Cardiac fibroblast (primary cell): ENCODE data around the gene PCDHGB2.
A peak's percentile ranks its signal among the peaks of the same experiment; 100 is the strongest.
"Not testable (repeated sequence)": the region's sequence is repeated elsewhere in the genome, so short reads cannot be mapped to it uniquely, and the experiment has no call there.

Experiments used
- DNase-seq, 2 donors: peaks; one replicate each; pipeline versions ENCODE4 v3.0.0 to v3.0.0-alpha.2; 2010; ENCODE audit warnings: low read depth in 2 of 2
- H3K4me3 ChIP-seq, 2 donors: replicated peaks in 1 of 2; 1 replicate in 1 of 2; 2 replicates in 1 of 2; pipeline ENCODE4 v1.5.1; 2011; ENCODE audit warnings: low read depth in 2 of 2, low read length in 2 of 2, mild to moderate bottlenecking in 2 of 2, moderate library complexity in 1 of 2
- CTCF ChIP-seq: IDR thresholded peaks from one replicate; pipeline ENCODE4 v1.5.1; 2011; ENCODE audit warnings: low read depth, mild to moderate bottlenecking, low read length, inconsistent platforms

Gene PCDHGB2

DNA sequence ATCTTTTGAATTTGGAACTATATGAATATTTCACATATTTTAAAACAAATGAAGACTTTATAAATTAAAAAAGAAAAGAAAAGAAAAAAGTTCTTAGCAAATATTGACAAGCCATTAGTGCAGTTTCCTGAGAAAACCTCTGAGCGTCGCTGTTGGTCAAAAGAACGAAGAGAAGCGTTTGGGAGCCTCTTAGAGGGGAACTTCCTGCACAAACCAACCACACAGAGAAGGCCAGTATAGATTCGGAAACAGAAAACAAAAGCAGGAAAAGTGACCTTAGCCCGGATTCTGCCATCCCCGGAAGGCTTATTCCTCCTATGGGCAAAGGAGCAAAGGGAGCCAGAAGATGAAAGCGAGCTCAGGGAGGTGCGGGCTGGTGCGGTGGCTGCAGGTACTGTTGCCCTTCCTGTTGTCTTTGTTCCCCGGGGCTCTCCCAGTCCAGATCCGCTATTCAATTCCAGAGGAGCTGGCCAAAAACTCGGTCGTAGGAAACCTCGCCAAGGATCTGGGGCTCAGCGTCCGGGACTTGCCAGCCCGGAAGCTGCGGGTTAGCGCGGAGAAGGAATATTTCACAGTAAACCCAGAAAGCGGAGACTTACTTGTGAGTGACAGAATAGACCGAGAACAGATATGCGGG is at the start of gene PCDHGB2:
Gene PCDHGB2 (plus strand): TSS at position 205 of the 637 bp plus-strand sequence. CDS start 142 bp downstream, at position 347.
- peak; percentile 35 for TF ChIP-seq CTCF
- DNase-seq: peak; percentile 47 to 70
- H3K4me3 ChIP-seq: peak within 1 kb of the TSS; percentile 9 to 43

DNA sequence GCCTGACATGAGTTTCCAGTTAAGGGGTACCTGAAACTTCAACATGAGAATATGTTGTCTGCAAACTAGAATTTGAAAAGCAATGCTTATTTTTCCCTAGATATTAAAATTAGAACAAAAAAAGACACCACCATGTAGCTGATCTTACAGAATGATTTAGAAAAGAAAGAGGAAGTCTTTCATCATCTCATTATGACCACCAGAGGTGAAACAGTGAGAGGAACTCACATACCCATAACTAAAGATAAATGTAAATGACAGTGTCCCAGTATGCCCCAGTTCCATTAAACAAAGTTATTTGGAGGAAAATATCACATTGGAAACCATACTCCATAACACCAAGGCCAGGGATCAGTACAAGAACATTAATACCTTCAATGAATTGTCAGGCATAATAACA is 46.1 kb upstream of the PCDHGB2 start:
- no peak for TF ChIP-seq CTCF

DNA sequence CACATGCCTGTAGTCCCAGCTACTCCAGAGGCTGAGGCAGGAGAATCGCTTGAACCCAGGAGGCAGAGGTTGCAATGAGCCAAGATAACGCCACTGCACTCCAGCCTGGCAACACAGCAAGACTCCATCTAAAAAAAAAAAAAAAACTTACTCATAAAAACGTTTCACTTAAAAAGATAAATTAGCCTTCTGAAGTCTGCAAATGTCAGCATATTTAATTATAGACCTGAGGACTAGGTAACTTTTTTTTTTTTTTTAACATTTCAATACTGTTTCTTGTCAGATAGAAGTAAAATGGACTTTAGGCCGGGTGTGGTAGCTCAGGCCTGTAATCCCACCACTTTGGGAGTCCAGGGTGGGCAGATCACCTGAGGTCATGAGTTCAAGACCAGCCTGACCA is 42.8 kb upstream of the PCDHGB2 start:
- not testable (repeated sequence) for DNase-seq

More for the DNA sequence above, 46.1 kb upstream of the PCDHGB2 start:
- DNase-seq: no peak
- no peak overlapping the region for H3K4me3 ChIP-seq

GRCh38 chr5:141319202-141319601 is 40.6 kb upstream of the PCDHGB2 start:
- TF ChIP-seq CTCF: no peak
- DNase-seq: no peak
- H3K4me3 ChIP-seq: no peak overlapping the region

More for the DNA sequence above, 42.8 kb upstream of the PCDHGB2 start:
- H3K4me3 ChIP-seq: not testable (repeated sequence)

GRCh38 chr5:141319699-141320098 is 40.1 kb upstream of the PCDHGB2 start:
- peak overlapping the region; percentile 71 to 82 for H3K4me3 ChIP-seq
- TF ChIP-seq CTCF: no peak
- DNase-seq: no peak

GRCh38 chr5:141320225-141321169 is 39.3 kb upstream of the PCDHGB2 start, which contains the start of gene TAF7:
Gene TAF7, minus strand, starts transcription at chr5:141320784. Its CDS starts 740 bp downstream, at chr5:141320044.
- peak within 1 kb of the TSS; percentile 71 to 82 for H3K4me3 ChIP-seq
- peak; percentile 96 to 97 for DNase-seq
- TF ChIP-seq CTCF: peak; percentile 89

GRCh38 chr5:141322261-141322660 is 37.5 kb upstream of the PCDHGB2 start:
- no peak for DNase-seq
- no peak overlapping the region for H3K4me3 ChIP-seq
- no peak for TF ChIP-seq CTCF
